ENCODE measurements around the gene CYP4F11. TPM values are rescaled to one million over a fixed set of nuclear protein-coding genes. Genes with fewer than 3 reads are reported as not detected.

The CYP4F11 gene, protein sequence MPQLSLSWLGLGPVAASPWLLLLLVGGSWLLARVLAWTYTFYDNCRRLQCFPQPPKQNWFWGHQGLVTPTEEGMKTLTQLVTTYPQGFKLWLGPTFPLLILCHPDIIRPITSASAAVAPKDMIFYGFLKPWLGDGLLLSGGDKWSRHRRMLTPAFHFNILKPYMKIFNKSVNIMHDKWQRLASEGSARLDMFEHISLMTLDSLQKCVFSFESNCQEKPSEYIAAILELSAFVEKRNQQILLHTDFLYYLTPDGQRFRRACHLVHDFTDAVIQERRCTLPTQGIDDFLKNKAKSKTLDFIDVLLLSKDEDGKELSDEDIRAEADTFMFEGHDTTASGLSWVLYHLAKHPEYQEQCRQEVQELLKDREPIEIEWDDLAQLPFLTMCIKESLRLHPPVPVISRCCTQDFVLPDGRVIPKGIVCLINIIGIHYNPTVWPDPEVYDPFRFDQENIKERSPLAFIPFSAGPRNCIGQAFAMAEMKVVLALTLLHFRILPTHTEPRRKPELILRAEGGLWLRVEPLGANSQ
- not detected in 2 replicates for total RNA-seq

GRCh38 chr19:15934332-15935078 is at the start of gene CYP4F11:
TSS of gene CYP4F11 (minus strand) at chr19:15934529. CDS start at chr19:15934408, 121 bp downstream.

DNA sequence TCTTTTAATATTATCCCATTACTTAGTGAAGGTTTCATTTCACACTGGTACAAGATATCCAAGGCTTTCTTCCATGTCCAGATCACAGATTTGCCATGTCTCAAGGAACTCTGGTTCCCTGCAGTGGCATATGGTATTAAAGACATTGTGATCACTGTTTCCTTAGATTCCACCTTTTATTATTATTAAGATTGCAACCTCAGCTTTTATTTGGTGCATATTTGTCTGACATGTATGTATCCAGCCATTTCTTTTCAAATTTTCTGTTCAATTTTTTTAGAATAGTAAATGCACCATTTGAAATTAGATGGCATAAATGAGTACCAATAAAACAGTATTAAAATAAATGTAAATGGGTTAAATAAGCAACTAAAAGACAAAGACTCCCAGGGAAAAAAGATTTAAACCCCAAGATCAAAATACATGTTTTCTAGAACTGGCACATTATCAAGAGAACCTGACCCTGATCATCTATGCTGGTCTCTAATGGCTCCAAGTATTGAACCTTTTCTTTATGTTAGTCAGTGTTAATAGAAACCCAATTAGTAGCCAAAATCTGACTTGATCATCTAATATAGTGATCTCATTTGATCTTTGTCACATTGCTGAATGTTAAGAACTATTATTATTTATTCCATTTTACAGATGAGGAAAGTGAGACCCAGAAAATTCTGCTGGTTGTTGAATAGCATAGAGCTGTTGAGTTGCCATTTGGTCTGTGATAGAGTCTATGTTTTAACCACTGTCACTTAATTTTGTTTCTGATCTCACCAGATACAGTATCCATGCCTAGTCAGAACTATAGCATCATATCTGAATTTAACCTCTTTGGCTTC is 14.1 kb upstream of the CYP4F11 start, which contains the start of gene OR10H4:
Gene OR10H4 (plus strand): TSS at position 786 of the 836 bp plus-strand sequence. CDS start 0 bp downstream, at position 786.

DNA sequence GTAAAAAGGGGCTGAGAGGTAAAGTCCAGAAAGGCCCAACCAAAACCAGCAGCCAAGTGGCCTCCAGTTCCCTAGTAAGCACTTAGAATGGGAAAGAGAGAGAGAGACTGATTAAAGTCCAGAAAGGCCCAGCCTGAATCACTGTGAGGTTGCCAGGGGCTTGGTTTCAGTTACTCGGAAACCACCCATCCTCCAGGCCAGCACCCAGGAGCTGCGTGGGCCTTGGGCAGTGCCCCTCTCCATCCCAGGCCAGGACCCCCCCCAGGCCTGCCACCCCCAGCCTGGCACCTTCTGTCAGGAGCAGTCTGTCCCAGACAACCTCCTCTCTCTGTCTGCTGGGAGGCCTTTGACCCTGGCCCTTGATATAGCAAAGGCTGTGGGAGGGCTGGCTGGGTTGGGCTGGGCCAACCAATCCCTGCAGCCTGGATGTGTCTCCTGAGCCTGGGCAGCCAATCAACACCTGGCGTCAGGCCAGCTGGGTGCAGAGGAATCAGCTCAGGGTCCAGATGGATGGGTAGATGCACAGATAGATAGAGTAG is 36.5 kb downstream of the CYP4F11 start, which contains the start of gene CYP4F2:
Gene CYP4F2 (minus strand): TSS at position 337 of the 539 bp plus-strand sequence. CDS start 463 bp downstream, outside the sequence.

Other genes starting within 250 kb of the CYP4F11 start
- not detected in 2 replicates for gene OR10H2, start 206.5 kb downstream of the CYP4F11 start, total RNA-seq
- not detected in 2 replicates for gene OR10H3, start 196.5 kb downstream of the CYP4F11 start, total RNA-seq
- gene OR10H5, start 146.9 kb downstream of the CYP4F11 start, total RNA-seq: not detected in 2 replicates
- gene OR10H1, start 118.9 kb downstream of the CYP4F11 start, total RNA-seq: not detected in 2 replicates
- gene CYP4F2, start 36.5 kb downstream of the CYP4F11 start, total RNA-seq: not detected in 2 replicates
- gene OR10H4, start 14.5 kb upstream of the CYP4F11 start, total RNA-seq: not detected in 2 replicates
- 972 and 1,151 TPM in 2 replicates for gene TPM4, start 142.0 kb upstream of the CYP4F11 start, total RNA-seq
- gene RAB8A, start 177.4 kb upstream of the CYP4F11 start, total RNA-seq: 66.1 and 67.5 TPM in 2 replicates
- not detected in 2 replicates for gene HSH2D, start 209.2 kb upstream of the CYP4F11 start, total RNA-seq
- not detected in 2 replicates for gene CIB3, start 239.0 kb upstream of the CYP4F11 start, total RNA-seq

Data from bronchus fibroblast of lung (primary cell).